SH-SY5Y (cell line): ENCODE results near the gene PRKCZ.

ENCODE experiments used
- GATA2 ChIP-seq: IDR thresholded peaks from 2 replicates; pipeline ENCODE4 v1.6.1; 2011; ENCODE audit warnings: mild to moderate bottlenecking, low read depth, low read length
- GATA3 ChIP-seq: IDR thresholded peaks from 2 replicates; pipeline ENCODE4 v1.6.1; 2011; ENCODE audit warnings: low read depth, mild to moderate bottlenecking, low read length, moderate library complexity

DNA sequence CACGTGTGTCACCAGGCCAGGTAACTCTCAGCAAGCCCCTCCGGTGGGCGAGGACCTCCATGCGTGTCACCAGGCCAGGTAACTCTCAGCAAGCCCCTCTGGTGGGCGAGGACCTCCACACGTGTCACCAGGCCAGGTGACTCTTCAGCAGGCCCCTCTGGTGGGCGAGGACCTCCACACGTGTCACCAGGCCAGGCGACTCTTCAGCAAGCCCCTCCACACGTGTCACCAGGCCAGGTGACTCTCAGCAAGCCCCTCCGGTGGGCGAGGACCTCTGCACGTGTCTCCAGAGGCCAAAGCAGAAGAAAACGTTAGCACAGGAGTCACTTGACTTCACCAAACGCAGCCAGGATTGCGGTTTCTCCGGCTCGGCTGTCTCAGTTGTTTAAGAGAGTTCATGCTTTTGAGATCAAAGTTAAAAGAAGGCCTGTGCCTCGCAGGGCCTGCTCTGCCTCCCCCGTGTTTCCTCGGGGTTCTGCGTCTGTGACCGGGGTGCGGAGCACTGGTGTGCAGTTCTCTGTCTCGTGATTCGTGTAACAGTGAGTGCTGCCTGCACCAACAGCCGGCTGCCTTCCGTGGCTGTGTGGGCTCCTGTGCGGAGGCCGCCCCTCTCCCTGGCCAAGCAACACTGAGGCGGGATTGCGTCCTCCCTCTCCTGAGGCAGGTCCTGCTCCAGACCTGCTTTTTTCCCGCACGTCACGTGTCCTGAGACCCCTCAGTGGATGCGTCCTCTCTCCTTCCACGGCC lies 56.6 kb downstream of the PRKCZ start:
- no peak for TF ChIP-seq GATA3
- TF ChIP-seq GATA2 = no peak
